ENCODE measurements around the gene FAM81B.

GRCh38 chr5:95374061-95374460 lies 17.1 kb upstream of the FAM81B start:
- TF ChIP-seq CTCF (IDR thresholded peaks at IDR 0.05; ENCODE audit: poor library complexity, severe bottlenecking) (no peak), EP300 (conservative IDR thresholded peaks at IDR 0.05; ENCODE audit: poor library complexity, severe bottlenecking) (no peak)
